Measurements from ENCODE around the gene NDUFV3.
"Not testable (repeated sequence)": the region's sequence is repeated elsewhere in the genome, so short reads cannot be mapped to it uniquely, and the experiment has no call there.

Gene NDUFV3

DNA sequence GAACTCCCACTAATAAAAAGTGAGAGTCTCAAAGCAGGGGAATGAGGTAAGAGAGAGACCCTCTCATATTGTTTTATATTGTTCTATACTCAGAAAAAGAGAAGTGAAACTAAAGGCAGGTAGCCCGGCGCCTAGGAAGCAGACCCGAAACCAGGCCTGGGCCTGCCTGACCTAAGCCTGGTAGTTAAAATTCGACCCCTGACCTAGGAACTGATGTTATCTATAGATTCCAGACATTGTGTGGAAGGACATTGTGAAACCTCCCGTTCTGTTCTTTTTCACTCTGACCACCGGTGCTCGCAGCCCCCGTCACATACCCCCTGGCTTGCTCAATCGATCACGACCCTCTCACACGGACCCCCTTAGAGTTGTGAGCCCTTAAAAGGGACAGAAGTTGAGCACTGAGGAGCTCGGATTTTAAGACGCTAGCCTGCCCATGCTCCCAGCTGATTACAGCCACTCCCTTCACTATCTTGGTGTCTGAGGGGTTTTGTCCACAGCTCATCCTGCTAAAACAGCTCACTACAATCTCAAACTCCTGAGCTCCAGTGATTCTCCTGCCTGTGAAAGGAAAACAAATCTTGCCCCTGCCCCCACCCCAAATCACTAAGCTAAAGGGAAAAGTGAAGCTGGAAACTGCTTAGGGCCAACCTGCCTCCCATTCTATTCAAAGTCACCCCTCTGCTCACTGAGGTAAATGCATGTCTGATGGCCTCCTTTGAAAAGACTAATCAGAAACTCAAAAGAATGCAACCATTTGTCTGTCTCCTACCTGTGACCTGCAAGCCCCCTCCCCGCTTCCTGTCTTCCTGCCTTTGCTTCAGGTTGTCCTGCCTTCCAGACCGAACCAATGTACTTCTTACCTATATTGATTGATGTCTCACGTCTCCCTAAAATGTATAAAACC is 44.2 kb downstream of the NDUFV3 start:
- H3F3A ChIP-seq (ENCODE audit: control insufficient read depth, insufficient read depth); H3K36me3 ChIP-seq (ENCODE audit: control insufficient read depth, low read length); H3K9me2 ChIP-seq (replicated peaks; ENCODE audit: control insufficient read depth, low read length); H3K9me3 ChIP-seq (ENCODE audit: control insufficient read depth, insufficient read depth, low read length); H3K79me2 ChIP-seq (ENCODE audit: control insufficient read depth, low read length); H3K27ac ChIP-seq (ENCODE audit: low read depth, low read length); H3K27me3 ChIP-seq (ENCODE audit: control insufficient read depth, low read length); H4K20me1 ChIP-seq (ENCODE audit: control insufficient read depth, insufficient read depth, low read depth, low read length); H3K4me3 ChIP-seq (ENCODE audit: low read length): not testable (repeated sequence)
- peak overlapping the region; percentile 33; the same call in 1 of the 2 replicates for H3K4me2 ChIP-seq (ENCODE audit: low read length)
- H3K4me1 ChIP-seq (ENCODE audit: control insufficient read depth, low read length) = peaks cover 11% of the 10 kb centered on the region

GRCh38 chr21:42937960-42938605 is 45.0 kb downstream of the NDUFV3 start:
- Histone ChIP-seq H3K79me2 (ENCODE audit: control insufficient read depth, low read length) (no peaks in the 10 kb centered on the region), H3K9me2 (replicated peaks; ENCODE audit: control insufficient read depth, low read length) (no peaks in the 10 kb centered on the region), H3K27me3 (ENCODE audit: control insufficient read depth, low read length) (no peaks in the 10 kb centered on the region), H3K9me3 (ENCODE audit: control insufficient read depth, insufficient read depth, low read length) (no peaks in the 10 kb centered on the region), H3K4me3 (ENCODE audit: low read length) (no peak overlapping the region), H3K4me1 (ENCODE audit: control insufficient read depth, low read length) (peaks cover 11% of the 10 kb centered on the region), H4K20me1 (ENCODE audit: control insufficient read depth, insufficient read depth, low read depth, low read length) (no peaks in the 10 kb centered on the region), H3K36me3 (ENCODE audit: control insufficient read depth, low read length) (no peaks in the 10 kb centered on the region), H3K27ac (ENCODE audit: low read depth, low read length) (no peak overlapping the region), H3K4me2 (ENCODE audit: low read length) (no peak overlapping the region), H3F3A (ENCODE audit: control insufficient read depth, insufficient read depth) (no peaks in the 10 kb centered on the region)
- TF ChIP-seq, protein P1, sequence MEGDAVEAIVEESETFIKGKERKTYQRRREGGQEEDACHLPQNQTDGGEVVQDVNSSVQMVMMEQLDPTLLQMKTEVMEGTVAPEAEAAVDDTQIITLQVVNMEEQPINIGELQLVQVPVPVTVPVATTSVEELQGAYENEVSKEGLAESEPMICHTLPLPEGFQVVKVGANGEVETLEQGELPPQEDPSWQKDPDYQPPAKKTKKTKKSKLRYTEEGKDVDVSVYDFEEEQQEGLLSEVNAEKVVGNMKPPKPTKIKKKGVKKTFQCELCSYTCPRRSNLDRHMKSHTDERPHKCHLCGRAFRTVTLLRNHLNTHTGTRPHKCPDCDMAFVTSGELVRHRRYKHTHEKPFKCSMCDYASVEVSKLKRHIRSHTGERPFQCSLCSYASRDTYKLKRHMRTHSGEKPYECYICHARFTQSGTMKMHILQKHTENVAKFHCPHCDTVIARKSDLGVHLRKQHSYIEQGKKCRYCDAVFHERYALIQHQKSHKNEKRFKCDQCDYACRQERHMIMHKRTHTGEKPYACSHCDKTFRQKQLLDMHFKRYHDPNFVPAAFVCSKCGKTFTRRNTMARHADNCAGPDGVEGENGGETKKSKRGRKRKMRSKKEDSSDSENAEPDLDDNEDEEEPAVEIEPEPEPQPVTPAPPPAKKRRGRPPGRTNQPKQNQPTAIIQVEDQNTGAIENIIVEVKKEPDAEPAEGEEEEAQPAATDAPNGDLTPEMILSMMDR (IDR thresholded peaks at IDR 0.05; ENCODE audit: low read depth, low read length, poor library complexity, severe bottlenecking) = no peak
- TF ChIP-seq EZH2phosphoT487 (IDR thresholded peaks at IDR 0.05; ENCODE audit: borderline replicate concordance, low read length) = no peak

- H3F3A ChIP-seq (ENCODE audit: control insufficient read depth, insufficient read depth); H3K9me2 ChIP-seq (replicated peaks; ENCODE audit: control insufficient read depth, low read length); H3K9me3 ChIP-seq (ENCODE audit: control insufficient read depth, insufficient read depth, low read length); H4K20me1 ChIP-seq (ENCODE audit: control insufficient read depth, insufficient read depth, low read depth, low read length); H3K27me3 ChIP-seq (ENCODE audit: control insufficient read depth, low read length); H3K4me2 ChIP-seq (ENCODE audit: low read length); H3K4me3 ChIP-seq (ENCODE audit: low read length); H3K79me2 ChIP-seq (ENCODE audit: control insufficient read depth, low read length); H3K36me3 ChIP-seq (ENCODE audit: control insufficient read depth, low read length); H3K27ac ChIP-seq (ENCODE audit: low read depth, low read length): not testable (repeated sequence)
- peaks cover 11% of the 10 kb centered on the region for H3K4me1 ChIP-seq (ENCODE audit: control insufficient read depth, low read length)
These were observed 45.5 kb downstream of the NDUFV3 start for GRCh38 chr21:42938606-42938995.

DNA sequence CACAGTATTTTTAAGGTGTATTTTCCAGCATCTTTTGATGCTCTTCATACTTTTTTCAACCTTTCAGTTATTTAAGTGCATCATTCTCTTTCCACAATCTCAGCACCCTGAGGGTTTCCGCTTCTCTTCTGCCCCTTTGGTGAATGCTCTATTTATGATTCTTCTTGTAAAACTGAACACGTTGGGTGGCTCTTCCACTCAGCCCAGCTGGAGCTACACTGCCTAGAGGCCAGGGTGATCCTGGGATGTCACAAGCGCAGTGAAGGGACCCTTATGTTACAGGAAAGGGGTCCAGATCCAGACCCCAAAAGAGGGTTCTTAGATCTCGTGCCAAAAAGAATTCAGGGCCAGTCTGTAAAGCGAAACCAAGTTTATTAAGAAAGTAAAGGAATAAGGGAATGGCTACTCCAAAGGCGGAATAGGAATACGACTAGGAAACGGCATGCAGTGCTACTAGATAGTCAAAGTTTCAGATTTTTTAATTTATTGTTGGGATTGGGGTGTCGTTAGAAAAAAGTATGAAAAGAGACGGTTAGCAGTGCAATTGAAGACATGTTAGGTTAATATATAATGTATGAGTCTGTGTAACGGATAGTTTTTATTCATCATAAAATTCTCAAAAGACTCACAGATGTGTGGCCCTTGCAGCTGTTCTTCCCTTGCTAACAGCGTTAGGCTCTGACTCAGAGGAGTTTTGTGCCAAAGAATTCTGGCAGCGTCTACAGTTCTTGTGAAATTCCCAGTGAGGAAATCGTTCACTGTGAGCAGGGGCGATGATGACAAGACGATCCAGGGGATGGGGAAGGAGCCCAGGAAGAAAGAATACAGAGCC is 46.7 kb downstream of the NDUFV3 start:
- TF ChIP-seq EZH2phosphoT487 (IDR thresholded peaks at IDR 0.05; ENCODE audit: borderline replicate concordance, low read length) = no peak
- TF ChIP-seq, protein P1 (IDR thresholded peaks at IDR 0.05; ENCODE audit: low read depth, low read length, poor library complexity, severe bottlenecking) = no peak
- Histone ChIP-seq H4K20me1 (ENCODE audit: control insufficient read depth, insufficient read depth, low read depth, low read length) (no peaks in the 10 kb centered on the region), H3K27me3 (ENCODE audit: control insufficient read depth, low read length) (no peaks in the 10 kb centered on the region), H3K4me1 (ENCODE audit: control insufficient read depth, low read length) (peaks cover 11% of the 10 kb centered on the region), H3F3A (ENCODE audit: control insufficient read depth, insufficient read depth) (no peaks in the 10 kb centered on the region), H3K9me2 (replicated peaks; ENCODE audit: control insufficient read depth, low read length) (no peaks in the 10 kb centered on the region), H3K4me2 (ENCODE audit: low read length) (no peak overlapping the region), H3K36me3 (ENCODE audit: control insufficient read depth, low read length) (no peaks in the 10 kb centered on the region), H3K9me3 (ENCODE audit: control insufficient read depth, insufficient read depth, low read length) (no peaks in the 10 kb centered on the region), H3K79me2 (ENCODE audit: control insufficient read depth, low read length) (no peaks in the 10 kb centered on the region), H3K27ac (ENCODE audit: low read depth, low read length) (no peak overlapping the region), H3K4me3 (ENCODE audit: low read length) (no peak overlapping the region)
